Heart left ventricle (tissue), 16 donors: ENCODE data around the gene CSH2. TPM values are rescaled to one million over a fixed set of nuclear protein-coding genes. Genes with fewer than 3 reads are reported as not detected.

ENCODE experiments used
- ATAC-seq, 4 donors: fragments of 200-7000 bp; cut with Tn5 transposase; one replicate each; pipeline ENCODE4 v1.9.1; 2020 to 2022; ENCODE audit warnings: moderate library complexity in 4 of 4, mild to moderate bottlenecking in 3 of 4, moderate number of reproducible peaks in 1 of 4
- DNase-seq, 5 donors: peaks; one replicate each; pipeline ENCODE4 v3.0.0-alpha.2; 2020
- H3K27ac ChIP-seq, 12 donors: fragments of 200-600 bp; sonication (generic) in 4 of 12; one replicate each; pipeline versions ENCODE4 v1.5.0 to v1.8.0; 2016 to 2022; ENCODE audit warnings: mild to moderate bottlenecking in 2 of 12
- H3K27me3 ChIP-seq, 9 donors: fragments of 200-600 bp; sonication (generic) in 2 of 9; one replicate each; pipeline versions ENCODE4 v1.5.1 to v1.8.0; 2016 to 2022; ENCODE audit warnings: mild to moderate bottlenecking in 3 of 9
- H3K36me3 ChIP-seq, 9 donors: fragments of 200-600 bp; sonication (generic) in 2 of 9; one replicate each; pipeline versions ENCODE4 v1.5.0 to v1.8.0; 2018 to 2022; ENCODE audit warnings: mild to moderate bottlenecking in 2 of 9
- H3K4me1 ChIP-seq, 12 donors: fragments of 200-600 bp; sonication (generic) in 4 of 12; one replicate each; pipeline versions ENCODE4 v1.5.0 to v1.8.0; 2016 to 2022; ENCODE audit warnings: mild to moderate bottlenecking in 3 of 12
- H3K4me3 ChIP-seq, 12 donors: fragments of 200-600 bp; sonication (generic) in 4 of 12; one replicate each; pipeline versions ENCODE4 v1.5.0 to v1.8.0; 2017 to 2022; ENCODE audit warnings: mild to moderate bottlenecking in 9 of 12, moderate library complexity in 4 of 12
- H3K9me3 ChIP-seq, 12 donors: fragments of 200-600 bp; sonication (generic) in 4 of 12; one replicate each; pipeline versions ENCODE4 v1.5.0 to v1.8.0; 2016 to 2022; ENCODE audit warnings: mild to moderate bottlenecking in 1 of 12
- CTCF ChIP-seq, 12 donors: fragments of 200-600 bp; sonication (generic) in 4 of 12; IDR thresholded peaks; one replicate each; pipeline versions ENCODE4 v1.5.0 to v1.8.0; 2018 to 2022; ENCODE audit warnings: antibody characterized with exemption in 12 of 12, mild to moderate bottlenecking in 5 of 12
- POLR2A ChIP-seq, 2 donors: fragments of 450-650 bp; IDR thresholded peaks; one replicate each; pipeline ENCODE4 v1.6.1; 2017; ENCODE audit warnings: antibody characterized with exemption in 2 of 2, mild to moderate bottlenecking in 2 of 2, moderate library complexity in 2 of 2
- WGBS, 4 donors: extraction: QIAGEN DNeasy Blood & Tissue Kit in 2 of 4; methylation state at CpG; one replicate each; pipeline versions ENCODE4 v1.1.5 to v1.1.7; 2013 to 2018; 5-methylcytosine and 5-hydroxymethylcytosine counted together
- intact Hi-C, 10 donors: fragments of 100-400 bp; cut with DNase I; formaldehyde crosslinking; loops; one replicate each; pipeline versions ENCODE4 v1.11.1 to v1.14.2; 2022
- polyA plus RNA-seq, 2 donors: library from polyadenylated mRNA; stranded (reverse); fragments of 200-250 nt; gene quantifications; one replicate each; pipeline ENCODE4 v1.2.3, GENCODE V29; 2013
- total RNA-seq, 9 donors: library from RNA; depleted of rRNA in 2 of 9; stranded (reverse); fragments of >200 nt in 2 of 9; fragmentation: NEBNext Ultra II Directional in 3 of 9; extraction: Animal tissue kit (Norgen Biotek cat#: 25700) in 3 of 9; gene quantifications; one replicate each; pipeline versions ENCODE4 v1.1.0 to v1.2.4, GENCODE V29; 2016 to 2023
- donor health status: ischemic (EF 13 %, LVEDD 7.1; RV severe dilation, severe dysfunction).
- donor health status: healthy with polysubstance abuse.
- donor health status: DM: no; HTN: yes; CAD: no.
- donor health status: DM: no; HTN: no; CAD: no.
- donor health status: ischemic (EF 25% LVEDD 6.9; RV normal size, moderate dysfunction).
- donor health status: ischemic (EF 25% LVEDD 5.7; RV mildly dilated, moderate dysfunction).
- donor health status: healthy.
- donor health status: DM: yes; HTN: yes; CAD: no.
- donor health status: ischemic (EF 35%, LVEDD 5.7; RV mildly dilated, moderate dysfunction).
- donor health status: nonischemic (EF 11% LVEDD 7.7; RV severe dilation, severe dysfunction).
- donor health status: DM: yes; HTN: yes; CAD: no.
- donor health status: PGD.
- donor health status: ischemic (EF 29% LVEDD 5.4; RV normal size, mild dysfunction).
- donor health status: nonischemic (EF 23%, LVEDD 6.1; RV moderate dilation, normal function).

The CSH2 gene
- total and polyA plus RNA-seq, 11 donors, result not detected

DNA sequence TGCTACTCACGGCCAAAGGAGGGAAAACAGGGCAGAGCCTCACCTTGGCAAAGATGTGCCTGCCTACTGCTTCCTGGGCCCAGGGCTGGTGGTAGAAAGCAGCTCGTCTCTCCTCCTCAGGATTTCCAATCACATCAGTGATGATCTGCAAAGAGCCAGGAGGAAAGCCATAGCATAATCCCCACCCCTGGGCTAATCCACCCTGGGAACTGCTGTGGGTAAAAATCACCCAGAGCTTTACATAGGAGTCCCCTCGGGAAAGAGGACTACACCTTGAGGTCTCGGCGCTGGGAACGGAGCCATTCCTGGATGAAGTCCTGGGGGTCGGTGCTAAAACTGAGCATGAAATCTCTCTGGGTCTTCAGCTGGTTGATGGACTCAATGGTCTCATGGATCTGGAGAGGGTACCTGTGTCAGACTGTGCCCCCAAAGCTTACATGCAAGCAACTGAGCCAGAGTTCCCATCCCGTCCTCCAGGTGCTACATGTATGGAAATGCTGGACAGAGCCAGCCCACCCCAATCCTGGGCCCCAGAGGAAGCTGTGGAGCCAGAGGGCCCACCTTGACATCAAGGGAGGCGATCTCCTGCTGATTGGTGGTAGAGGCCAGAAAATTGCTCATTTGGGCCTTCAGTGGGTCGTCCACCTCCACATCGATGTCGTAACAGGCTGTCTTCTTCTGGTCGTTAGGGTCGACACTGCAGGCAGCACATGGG is 40.3 kb downstream of the CSH2 start:
- TF ChIP-seq CTCF (IDR thresholded peaks at IDR 0.05) (no peak), POLR2A (IDR thresholded peaks at IDR 0.05) (no peak)
- no peaks in the 10 kb centered on the region for H3K9me3 ChIP-seq
- intact Hi-C loops, result no loop called here
- no peak overlapping the region for H3K27ac ChIP-seq
- ATAC-seq (no peak), DNase-seq (no peak)
- 84 to 88% (median 86%) methylated on average over 13 to 14 of the region's 14 CpGs for WGBS, 4 donors
- H3K27me3 ChIP-seq, result no peaks in the 10 kb centered on the region
- H3K4me3 ChIP-seq, result no peak overlapping the region
- peaks cover 0 to 92% (median 84%) of the 10 kb centered on the region in 9 donors for H3K36me3 ChIP-seq
- H3K4me1 ChIP-seq, result peaks cover 3 to 43% (median 23%) of the 10 kb centered on the region in 12 donors

GRCh38 chr17:63832455-63832854 is 41.0 kb downstream of the CSH2 start:
- peaks cover 0 to 90% (median 84%) of the 10 kb centered on the region in 9 donors for H3K36me3 ChIP-seq
- DNase-seq (no peak), ATAC-seq (no peak)
- H3K27ac ChIP-seq, result no peak overlapping the region
- intact Hi-C loops, result no loop called here
- no peaks in the 10 kb centered on the region for H3K9me3 ChIP-seq
- H3K4me1 ChIP-seq, result peaks cover 0 to 38% (median 21%) of the 10 kb centered on the region in 12 donors
- H3K27me3 ChIP-seq, result no peaks in the 10 kb centered on the region
- 63 to 86% (median 79%) methylated on average over 2 of the region's 2 CpGs for WGBS, 4 donors
- TF ChIP-seq POLR2A (IDR thresholded peaks at IDR 0.05) (no peak), CTCF (IDR thresholded peaks at IDR 0.05) (no peak)
- H3K4me3 ChIP-seq, result no peak overlapping the region

DNA sequence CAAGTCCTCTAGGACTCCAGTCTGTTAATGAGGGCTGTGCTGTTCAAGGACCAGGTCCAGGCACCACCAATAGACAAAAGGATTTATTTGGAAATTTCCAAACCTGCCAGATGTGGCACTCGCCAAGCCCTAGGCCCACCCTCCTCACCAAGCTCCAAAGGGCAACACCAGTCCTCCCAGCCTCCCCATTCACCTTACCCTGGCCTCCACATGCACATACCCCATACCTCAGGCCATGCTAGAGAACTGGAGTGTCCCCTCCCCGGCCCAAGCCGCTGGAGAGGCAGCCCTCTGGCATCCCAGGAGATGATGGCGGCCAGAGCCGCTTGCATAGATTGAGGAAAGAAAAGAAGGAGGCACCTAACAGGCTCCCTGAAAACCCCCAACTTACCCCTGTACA is 41.5 kb downstream of the CSH2 start:
- intact Hi-C loops, result no loop called here
- peaks cover 0 to 34% (median 18%) of the 10 kb centered on the region in 12 donors for H3K4me1 ChIP-seq
- DNase-seq (no peak), ATAC-seq (no peak)
- no peaks in the 10 kb centered on the region for H3K9me3 ChIP-seq
- H3K27ac ChIP-seq, result no peak overlapping the region
- TF ChIP-seq CTCF (IDR thresholded peaks at IDR 0.05) (no peak), POLR2A (IDR thresholded peaks at IDR 0.05) (no peak)
- no peaks in the 10 kb centered on the region for H3K27me3 ChIP-seq
- peaks cover 0 to 87% (median 80%) of the 10 kb centered on the region in 9 donors for H3K36me3 ChIP-seq
- 85 to 92% (median 88%) methylated on average over 5 of the region's 5 CpGs for WGBS, 4 donors
- no peak overlapping the region for H3K4me3 ChIP-seq

GRCh38 chr17:63831505-63831904 is 42.0 kb downstream of the CSH2 start:
- intact Hi-C loops, result no loop called here
- no peak for DNase-seq
- no peak for TF ChIP-seq POLR2A (IDR thresholded peaks at IDR 0.05)
- TF ChIP-seq CTCF (IDR thresholded peaks at IDR 0.05), result no peak
- Histone ChIP-seq H3K27me3 (no peaks in the 10 kb centered on the region), H3K36me3 (peaks cover 0 to 82% (median 75%) of the 10 kb centered on the region in 9 donors), H3K4me1 (peaks cover 0 to 33% (median 18%) of the 10 kb centered on the region in 12 donors), H3K4me3 (no peak overlapping the region), H3K27ac (no peak overlapping the region), H3K9me3 (no peaks in the 10 kb centered on the region)
- ATAC-seq, result no peak
- WGBS, 4 donors, result 77 to 86% (median 77%) methylated on average over 5 to 8 of the region's 8 CpGs
